Liver (tissue), 3 donors: ENCODE results near the gene RAP1GAP2.

Experiments
- ATF3 ChIP-seq: IDR thresholded peaks from 2 replicates; pipeline ENCODE4 v1.6.1; 2016; ENCODE audit warnings: antibody characterized with exemption
- FOXA1 ChIP-seq: IDR thresholded peaks from 2 replicates; pipeline ENCODE4 v1.6.1; 2016; ENCODE audit warnings: antibody characterized with exemption
- GABPA ChIP-seq, 2 donors: IDR thresholded peaks in 1 of 2; conservative IDR thresholded peaks in 1 of 2; 2 replicates each; pipeline ENCODE4 v1.6.1; 2016; ENCODE audit warnings: antibody characterized with exemption in 2 of 2, mild to moderate bottlenecking in 1 of 2, moderate library complexity in 1 of 2
- JUND ChIP-seq, 2 donors: IDR thresholded peaks; 2 replicates each; pipeline ENCODE4 v1.6.1; 2016; ENCODE audit warnings: antibody characterized with exemption in 2 of 2
- MAX ChIP-seq: IDR thresholded peaks from 2 replicates; pipeline ENCODE4 v1.6.1; 2016; ENCODE audit warnings: antibody characterized with exemption
- RAD21 ChIP-seq, 2 donors: IDR thresholded peaks; 2 replicates each; pipeline ENCODE4 v1.6.1; 2016; ENCODE audit warnings: antibody characterized with exemption in 2 of 2, mild to moderate bottlenecking in 2 of 2
- SP1 ChIP-seq: IDR thresholded peaks from 2 replicates; pipeline ENCODE4 v1.6.1; 2018; ENCODE audit warnings: antibody characterized with exemption, mild to moderate bottlenecking
- TAF1 ChIP-seq: conservative IDR thresholded peaks from 2 replicates; pipeline ENCODE4 v1.6.1; 2016; ENCODE audit warnings: antibody characterized with exemption, mild to moderate bottlenecking
- YY1 ChIP-seq: IDR thresholded peaks from 2 replicates; pipeline ENCODE4 v1.6.1; 2016; ENCODE audit warnings: antibody characterized with exemption, mild to moderate bottlenecking
- ZBTB33 ChIP-seq: IDR thresholded peaks from 2 replicates; pipeline ENCODE4 v1.6.1; 2016; ENCODE audit warnings: antibody characterized with exemption
- TF ChIP-seq, protein P1 (sequence below): fragments of 150-350 bp; IDR thresholded peaks from 2 replicates; pipeline ENCODE4 v1.5.1; 2017; ENCODE audit warnings: improper control_type of control experiment, low read depth, low read length; ENCODE audit not compliant: missing input control
- TF ChIP-seq, protein P2 (sequence below): IDR thresholded peaks from 2 replicates; pipeline ENCODE4 v1.6.1; 2016; ENCODE audit warnings: antibody characterized with exemption, mild to moderate bottlenecking
- donor health status: healthy.
- donor health status: healthy.

DNA sequence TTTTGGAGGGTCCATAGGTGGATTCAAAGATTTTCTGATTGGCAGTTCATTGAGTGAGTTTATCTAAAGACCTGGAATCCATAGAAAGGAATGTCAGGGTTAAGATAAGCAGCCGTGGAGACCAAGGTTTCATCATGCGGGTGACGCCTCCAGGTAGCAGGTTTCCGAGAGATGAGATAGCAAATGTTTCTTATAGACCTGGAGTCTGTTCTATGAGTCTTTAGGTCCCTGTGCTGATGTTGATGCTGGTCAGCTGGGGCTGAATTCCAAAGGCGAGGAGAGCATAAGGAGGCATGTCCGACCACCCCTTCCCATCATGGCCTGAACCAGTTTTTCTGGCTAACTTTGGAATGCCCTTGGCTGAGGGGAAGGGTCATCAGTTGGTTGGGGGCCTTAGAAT lies 80.2 kb downstream of the RAP1GAP2 start:
- no peak for TF ChIP-seq YY1
- TF ChIP-seq, protein P1, sequence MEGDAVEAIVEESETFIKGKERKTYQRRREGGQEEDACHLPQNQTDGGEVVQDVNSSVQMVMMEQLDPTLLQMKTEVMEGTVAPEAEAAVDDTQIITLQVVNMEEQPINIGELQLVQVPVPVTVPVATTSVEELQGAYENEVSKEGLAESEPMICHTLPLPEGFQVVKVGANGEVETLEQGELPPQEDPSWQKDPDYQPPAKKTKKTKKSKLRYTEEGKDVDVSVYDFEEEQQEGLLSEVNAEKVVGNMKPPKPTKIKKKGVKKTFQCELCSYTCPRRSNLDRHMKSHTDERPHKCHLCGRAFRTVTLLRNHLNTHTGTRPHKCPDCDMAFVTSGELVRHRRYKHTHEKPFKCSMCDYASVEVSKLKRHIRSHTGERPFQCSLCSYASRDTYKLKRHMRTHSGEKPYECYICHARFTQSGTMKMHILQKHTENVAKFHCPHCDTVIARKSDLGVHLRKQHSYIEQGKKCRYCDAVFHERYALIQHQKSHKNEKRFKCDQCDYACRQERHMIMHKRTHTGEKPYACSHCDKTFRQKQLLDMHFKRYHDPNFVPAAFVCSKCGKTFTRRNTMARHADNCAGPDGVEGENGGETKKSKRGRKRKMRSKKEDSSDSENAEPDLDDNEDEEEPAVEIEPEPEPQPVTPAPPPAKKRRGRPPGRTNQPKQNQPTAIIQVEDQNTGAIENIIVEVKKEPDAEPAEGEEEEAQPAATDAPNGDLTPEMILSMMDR: no peak
- no peak for TF ChIP-seq TAF1
- no peak for TF ChIP-seq ATF3
- TF ChIP-seq GABPA (IDR thresholded peaks at IDR 0.05 in 1 of 2, conservative IDR thresholded peaks at IDR 0.05 in 1 of 2): no peak
- TF ChIP-seq SP1: no peak
- TF ChIP-seq RAD21 (IDR thresholded peaks at IDR 0.05): no peak
- TF ChIP-seq, protein P2, sequence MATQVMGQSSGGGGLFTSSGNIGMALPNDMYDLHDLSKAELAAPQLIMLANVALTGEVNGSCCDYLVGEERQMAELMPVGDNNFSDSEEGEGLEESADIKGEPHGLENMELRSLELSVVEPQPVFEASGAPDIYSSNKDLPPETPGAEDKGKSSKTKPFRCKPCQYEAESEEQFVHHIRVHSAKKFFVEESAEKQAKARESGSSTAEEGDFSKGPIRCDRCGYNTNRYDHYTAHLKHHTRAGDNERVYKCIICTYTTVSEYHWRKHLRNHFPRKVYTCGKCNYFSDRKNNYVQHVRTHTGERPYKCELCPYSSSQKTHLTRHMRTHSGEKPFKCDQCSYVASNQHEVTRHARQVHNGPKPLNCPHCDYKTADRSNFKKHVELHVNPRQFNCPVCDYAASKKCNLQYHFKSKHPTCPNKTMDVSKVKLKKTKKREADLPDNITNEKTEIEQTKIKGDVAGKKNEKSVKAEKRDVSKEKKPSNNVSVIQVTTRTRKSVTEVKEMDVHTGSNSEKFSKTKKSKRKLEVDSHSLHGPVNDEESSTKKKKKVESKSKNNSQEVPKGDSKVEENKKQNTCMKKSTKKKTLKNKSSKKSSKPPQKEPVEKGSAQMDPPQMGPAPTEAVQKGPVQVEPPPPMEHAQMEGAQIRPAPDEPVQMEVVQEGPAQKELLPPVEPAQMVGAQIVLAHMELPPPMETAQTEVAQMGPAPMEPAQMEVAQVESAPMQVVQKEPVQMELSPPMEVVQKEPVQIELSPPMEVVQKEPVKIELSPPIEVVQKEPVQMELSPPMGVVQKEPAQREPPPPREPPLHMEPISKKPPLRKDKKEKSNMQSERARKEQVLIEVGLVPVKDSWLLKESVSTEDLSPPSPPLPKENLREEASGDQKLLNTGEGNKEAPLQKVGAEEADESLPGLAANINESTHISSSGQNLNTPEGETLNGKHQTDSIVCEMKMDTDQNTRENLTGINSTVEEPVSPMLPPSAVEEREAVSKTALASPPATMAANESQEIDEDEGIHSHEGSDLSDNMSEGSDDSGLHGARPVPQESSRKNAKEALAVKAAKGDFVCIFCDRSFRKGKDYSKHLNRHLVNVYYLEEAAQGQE: no peak
- no peak for TF ChIP-seq JUND (IDR thresholded peaks at IDR 0.05)
- no peak for TF ChIP-seq ZBTB33
- no peak for TF ChIP-seq FOXA1
- no peak for TF ChIP-seq MAX
